Measurements from ENCODE around the gene RPUSD4.

The RPUSD4 gene

GRCh38 chr11:126182787-126183445 lies 28.5 kb downstream of the RPUSD4 start:
- no peak for DNase-seq (ENCODE audit: low read depth)

- no peak for DNase-seq (ENCODE audit: low read depth)
Observed at GRCh38 chr11:126181939-126182730, 29.3 kb downstream of the RPUSD4 start.

- no peak for DNase-seq (ENCODE audit: low read depth)
Observed at GRCh38 chr11:126176853-126177470, 34.5 kb downstream of the RPUSD4 start.

- DNase-seq (ENCODE audit: low read depth): no peak
Observed at GRCh38 chr11:126175393-126175792, 36.1 kb downstream of the RPUSD4 start.

GRCh38 chr11:126174816-126175215 lies 36.6 kb downstream of the RPUSD4 start:
- DNase-seq (ENCODE audit: low read depth): no peak

- no peak for DNase-seq (ENCODE audit: low read depth)
Observed at GRCh38 chr11:126173257-126173656, 38.2 kb downstream of the RPUSD4 start.

GRCh38 chr11:126172596-126173038 lies 38.8 kb downstream of the RPUSD4 start:
- no peak for DNase-seq (ENCODE audit: low read depth)

GRCh38 chr11:126169291-126169690 lies 42.2 kb downstream of the RPUSD4 start:
- DNase-seq (ENCODE audit: low read depth): no peak

GRCh38 chr11:126167488-126167887 lies 44.0 kb downstream of the RPUSD4 start:
- DNase-seq (ENCODE audit: low read depth): no peak

GRCh38 chr11:126166413-126166812 lies 45.0 kb downstream of the RPUSD4 start:
- no peak for DNase-seq (ENCODE audit: low read depth)

GRCh38 chr11:126165757-126166156 lies 45.7 kb downstream of the RPUSD4 start:
- no peak for DNase-seq (ENCODE audit: low read depth)

- DNase-seq (ENCODE audit: low read depth): no peak
Observed at GRCh38 chr11:126165311-126165720, 46.1 kb downstream of the RPUSD4 start.

- no peak for DNase-seq (ENCODE audit: low read depth)
Observed at GRCh38 chr11:126164781-126165180, 46.7 kb downstream of the RPUSD4 start.

GRCh38 chr11:126163779-126164178 lies 47.7 kb downstream of the RPUSD4 start:
- no peak for DNase-seq (ENCODE audit: low read depth)

GRCh38 chr11:126163074-126163700 lies 48.3 kb downstream of the RPUSD4 start:
- DNase-seq (ENCODE audit: low read depth): no peak

- DNase-seq (ENCODE audit: low read depth): no peak
Observed at GRCh38 chr11:126162306-126163030, 49.0 kb downstream of the RPUSD4 start.

- no peak for DNase-seq (ENCODE audit: low read depth)
Observed at GRCh38 chr11:126161023-126161391, 50.4 kb downstream of the RPUSD4 start.

GRCh38 chr11:126160345-126161022 lies 51.0 kb downstream of the RPUSD4 start:
- DNase-seq (ENCODE audit: low read depth): no peak

GRCh38 chr11:126159719-126160344 lies 51.6 kb downstream of the RPUSD4 start:
- DNase-seq (ENCODE audit: low read depth): no peak

- no peak for DNase-seq (ENCODE audit: low read depth)
Observed at GRCh38 chr11:126158054-126158791, 53.2 kb downstream of the RPUSD4 start.

Measured in stimulated activated CD8-positive, alpha-beta memory T cell treated with anti-CD3 and anti-CD28 coated beads, Interleukin-7, amount 100 ng/mL, for 24 hours (primary cell).